ENCODE measurements around the gene NFIC. TPM values are rescaled to one million over a fixed set of nuclear protein-coding genes. Genes with fewer than 3 reads are reported as not detected.

The NFIC gene
- total RNA-seq, 2 donors from 2014 or later: 111 to 196 TPM

DNA sequence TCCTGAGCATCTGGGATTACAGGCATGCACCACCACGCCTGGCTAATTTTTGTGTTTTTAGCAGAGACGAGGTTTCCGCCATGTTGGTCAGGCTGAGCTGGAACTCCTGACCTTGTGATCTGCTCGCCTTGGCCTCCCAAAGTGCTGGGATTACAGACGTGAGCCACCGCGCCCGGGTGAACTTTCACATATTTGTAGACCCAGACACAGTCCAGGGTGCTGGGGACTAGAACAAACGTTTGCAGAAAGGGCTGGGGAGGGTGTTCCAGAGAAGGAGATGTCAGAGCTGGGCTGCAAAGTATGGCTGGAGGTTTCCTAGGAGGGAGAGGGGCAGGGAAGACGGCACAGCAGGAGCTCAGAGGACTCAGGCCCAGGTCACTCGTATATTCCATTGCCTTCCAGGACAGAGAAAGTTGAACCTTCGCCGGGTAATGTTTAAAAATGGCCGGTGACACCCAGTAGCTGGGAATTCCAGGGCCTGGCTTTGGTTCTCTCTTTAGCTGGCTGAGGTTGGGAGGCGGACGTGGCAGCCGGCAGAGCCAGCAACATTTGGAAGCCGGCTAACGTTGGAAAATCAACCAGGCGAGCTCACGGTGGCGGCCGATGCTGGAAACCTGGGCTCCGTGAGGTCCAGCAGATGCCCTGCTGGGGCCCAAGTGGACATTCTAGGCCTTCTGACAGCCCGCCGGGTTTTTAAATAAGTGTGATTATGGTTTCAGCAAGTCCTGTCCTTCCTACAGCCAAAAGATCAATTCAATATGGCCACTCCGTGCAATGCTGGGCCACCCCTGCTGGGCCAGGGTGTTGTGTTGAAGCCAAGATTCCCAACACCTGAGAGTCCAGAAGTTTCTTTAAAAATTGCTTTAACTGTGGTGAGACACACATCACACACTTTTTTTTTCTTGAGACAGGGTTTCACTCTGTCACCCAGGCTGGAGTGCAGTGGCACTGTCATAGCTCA lies 41.5 kb downstream of the NFIC start:
- DNase-seq (ENCODE audit: low spot score): peak; percentile 77
- H3K4me3 ChIP-seq: peak overlapping the region; percentile 15 to 46
- H3K9me3 ChIP-seq: no peaks in the 10 kb centered on the region
- peaks cover 0 to 76% of the 10 kb centered on the region in 2 donors for H3K4me1 ChIP-seq
- H3K27me3 ChIP-seq: no peaks in the 10 kb centered on the region
- H3K36me3 ChIP-seq: no peaks in the 10 kb centered on the region
- TF ChIP-seq, protein P1, sequence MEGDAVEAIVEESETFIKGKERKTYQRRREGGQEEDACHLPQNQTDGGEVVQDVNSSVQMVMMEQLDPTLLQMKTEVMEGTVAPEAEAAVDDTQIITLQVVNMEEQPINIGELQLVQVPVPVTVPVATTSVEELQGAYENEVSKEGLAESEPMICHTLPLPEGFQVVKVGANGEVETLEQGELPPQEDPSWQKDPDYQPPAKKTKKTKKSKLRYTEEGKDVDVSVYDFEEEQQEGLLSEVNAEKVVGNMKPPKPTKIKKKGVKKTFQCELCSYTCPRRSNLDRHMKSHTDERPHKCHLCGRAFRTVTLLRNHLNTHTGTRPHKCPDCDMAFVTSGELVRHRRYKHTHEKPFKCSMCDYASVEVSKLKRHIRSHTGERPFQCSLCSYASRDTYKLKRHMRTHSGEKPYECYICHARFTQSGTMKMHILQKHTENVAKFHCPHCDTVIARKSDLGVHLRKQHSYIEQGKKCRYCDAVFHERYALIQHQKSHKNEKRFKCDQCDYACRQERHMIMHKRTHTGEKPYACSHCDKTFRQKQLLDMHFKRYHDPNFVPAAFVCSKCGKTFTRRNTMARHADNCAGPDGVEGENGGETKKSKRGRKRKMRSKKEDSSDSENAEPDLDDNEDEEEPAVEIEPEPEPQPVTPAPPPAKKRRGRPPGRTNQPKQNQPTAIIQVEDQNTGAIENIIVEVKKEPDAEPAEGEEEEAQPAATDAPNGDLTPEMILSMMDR (IDR thresholded peaks at IDR 0.05): no peak
- peak overlapping the region; percentile 99 for H3K27ac ChIP-seq

GRCh38 chr19:3408996-3409345 lies 42.6 kb downstream of the NFIC start:
- H3K36me3 ChIP-seq: no peaks in the 10 kb centered on the region
- TF ChIP-seq, protein P1 (IDR thresholded peaks at IDR 0.05): no peak
- H3K27ac ChIP-seq: peak overlapping the region; percentile 99
- H3K4me3 ChIP-seq: peak overlapping the region; percentile 46 to 47
- no peaks in the 10 kb centered on the region for H3K9me3 ChIP-seq
- DNase-seq (ENCODE audit: low spot score): no peak
- no peaks in the 10 kb centered on the region for H3K27me3 ChIP-seq
- peaks cover 0 to 68% of the 10 kb centered on the region in 2 donors for H3K4me1 ChIP-seq

DNA sequence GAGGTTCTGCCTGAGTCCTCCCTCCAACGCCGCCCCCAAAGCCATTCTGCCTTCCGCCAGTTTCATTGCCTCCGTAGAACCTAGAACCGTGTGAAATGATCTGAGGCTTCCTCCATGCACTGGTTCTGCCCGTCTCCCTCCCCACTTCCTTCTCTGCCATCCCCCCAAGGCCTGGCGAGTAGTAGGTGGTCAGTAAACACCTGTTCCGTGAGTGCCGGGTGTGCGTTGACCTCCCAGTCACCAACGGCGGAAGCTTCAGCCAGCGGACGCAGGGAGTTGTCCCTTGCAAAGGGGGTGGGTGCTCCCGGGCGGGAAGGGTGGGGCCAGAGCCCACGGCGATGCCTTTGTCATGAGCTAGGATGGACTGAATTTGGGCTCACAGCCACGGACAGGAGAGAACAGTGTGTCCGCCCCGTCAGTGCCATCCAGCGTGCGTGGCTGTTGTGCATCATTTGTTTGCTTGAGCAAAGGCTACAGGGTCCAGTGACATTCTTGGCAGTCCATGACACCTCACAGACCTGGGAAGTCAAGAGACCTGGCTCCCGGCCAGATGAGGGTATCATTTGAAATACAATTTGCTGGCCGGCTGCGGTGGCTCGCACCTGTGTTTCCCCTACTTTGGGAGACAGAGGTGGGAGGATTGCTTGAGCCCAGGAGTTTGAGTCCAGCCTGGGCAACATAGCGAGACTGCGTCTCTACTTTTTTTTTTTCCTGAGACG lies 43.1 kb downstream of the NFIC start:
- Histone ChIP-seq H3K9me3 (no peaks in the 10 kb centered on the region), H3K4me1 (peaks cover 0 to 64% of the 10 kb centered on the region in 2 donors), H3K36me3 (no peaks in the 10 kb centered on the region), H3K4me3 (peak overlapping the region; percentile 46 to 47), H3K27me3 (no peaks in the 10 kb centered on the region), H3K27ac (peak overlapping the region; percentile 99)
- DNase-seq (ENCODE audit: low spot score): peak; percentile 90
- TF ChIP-seq, protein P1 (IDR thresholded peaks at IDR 0.05): no peak

DNA sequence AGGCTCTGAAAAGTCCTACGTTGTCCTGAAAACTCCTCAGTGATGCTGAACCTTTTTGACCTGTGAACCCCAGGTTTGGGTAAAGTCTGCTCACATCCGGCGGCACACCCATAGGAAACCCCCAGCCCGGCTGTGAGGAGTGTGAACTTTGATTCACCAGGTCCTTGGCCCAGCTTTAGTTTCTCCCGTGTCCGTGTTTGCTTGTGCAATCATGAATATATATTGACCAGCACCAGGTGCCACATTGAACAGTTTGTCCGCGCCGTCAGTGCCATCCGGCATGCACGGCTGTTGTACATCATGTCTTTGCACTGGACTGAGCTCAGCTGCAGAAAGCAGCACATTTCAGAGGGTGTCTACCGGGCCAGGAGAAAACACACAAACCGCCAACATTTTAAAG lies 45.3 kb downstream of the NFIC start:
- no peak for DNase-seq (ENCODE audit: low spot score)
- Histone ChIP-seq H3K27me3 (no peaks in the 10 kb centered on the region), H3K27ac (peak overlapping the region; percentile 99), H3K9me3 (no peaks in the 10 kb centered on the region), H3K36me3 (no peaks in the 10 kb centered on the region), H3K4me1 (peaks cover 0 to 43% of the 10 kb centered on the region in 2 donors), H3K4me3 (no peak overlapping the region)
- TF ChIP-seq, protein P1 (IDR thresholded peaks at IDR 0.05): no peak

DNA sequence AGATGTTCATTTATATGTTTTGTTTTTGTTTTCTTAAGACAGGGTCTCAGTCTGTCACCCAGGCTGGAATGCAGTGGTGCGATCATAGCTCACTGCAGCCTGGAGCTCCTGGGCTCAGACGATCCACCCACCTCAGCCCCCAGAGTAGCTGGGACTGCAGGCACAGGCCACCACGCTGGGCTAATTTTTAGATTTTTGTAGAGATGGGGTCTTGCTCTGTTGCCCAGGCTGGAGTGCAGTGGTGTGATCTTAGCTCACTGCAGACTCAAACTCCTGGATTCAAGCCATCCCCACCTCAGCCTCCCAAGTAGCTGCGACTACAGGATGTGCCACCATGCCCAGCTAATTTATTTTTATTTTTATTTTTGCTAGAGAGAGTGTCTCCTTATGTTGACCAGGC lies 45.7 kb downstream of the NFIC start:
- Histone ChIP-seq H3K27me3 (no peaks in the 10 kb centered on the region), H3K4me3 (no peak overlapping the region), H3K4me1 (peaks cover 0 to 38% of the 10 kb centered on the region in 2 donors), H3K36me3 (no peaks in the 10 kb centered on the region), H3K27ac (peak overlapping the region; percentile 99), H3K9me3 (no peaks in the 10 kb centered on the region)
- TF ChIP-seq, protein P1 (IDR thresholded peaks at IDR 0.05): no peak
- DNase-seq (ENCODE audit: low spot score): no peak
